B cell (primary cell): ENCODE measurements around the gene RBBP7. TPM values are rescaled to one million over a fixed set of nuclear protein-coding genes. Genes with fewer than 3 reads are reported as not detected.

Experiments
- ATAC-seq: fragments of 200-7000 bp; cut with Tn5 transposase; one replicate; pipeline ENCODE4 v1.10.0; 2021; ENCODE audit warnings: low read depth, mild to moderate bottlenecking, moderate number of reproducible peaks, moderate library complexity
- CTCF ChIA-PET: fragments of 350-600 bp; sonication (Branson Sonifier 250); formaldehyde crosslinking; loops from one replicate; lab custom pipeline; 2021; ENCODE audit warnings: antibody characterized with exemption, inconsistent platforms; lab: Charles Lee
- POLR2A ChIA-PET: fragments of 350-600 bp; sonication (Branson Sonifier 250); formaldehyde crosslinking; loops from one replicate; lab custom pipeline; 2021; ENCODE audit warnings: antibody characterized with exemption; lab: Charles Lee
- DNase-seq: peaks from one replicate; pipeline ENCODE4 v3.0.0; 2013
- H2AFZ ChIP-seq: 2 replicates; pipeline ENCODE4 v1.6.1; 2012; ENCODE audit warnings: mild to moderate bottlenecking, low read depth, low read length; ENCODE audit not compliant: insufficient read depth, poor library complexity, severe bottlenecking
- H3K27ac ChIP-seq, 2 donors: 1 replicate in 1 of 2; 2 replicates in 1 of 2; pipeline ENCODE4 v1.5.1; 2012 to 2013; ENCODE audit warnings: low read length in 2 of 2, mild to moderate bottlenecking in 2 of 2, moderate library complexity in 1 of 2
- H3K27me3 ChIP-seq, 4 experiments: fragments of 200-600 bp in 1 of 4; sonication (generic) in 1 of 4; replicated peaks in 1 of 4; 1 replicate in 2 of 4; 2 replicates in 2 of 4; pipeline versions ENCODE4 v1.6.1 to v1.7.0; 2013 to 2016; ENCODE audit warnings: low read length in 3 of 4, mild to moderate bottlenecking in 2 of 4, mixed read lengths in 1 of 4, moderate library complexity in 1 of 4; ENCODE audit not compliant: insufficient read depth in 4 of 4, control insufficient read depth in 3 of 4; ENCODE audit errors: control extremely low read depth in 1 of 4
- H3K36me3 ChIP-seq, 2 experiments: replicated peaks in 1 of 2; 1 replicate in 1 of 2; 2 replicates in 1 of 2; pipeline versions ENCODE4 v1.6.1 to v1.7.1; 2013; ENCODE audit warnings: low read length in 1 of 2; ENCODE audit not compliant: insufficient read depth in 2 of 2, control insufficient read depth in 1 of 2; ENCODE audit errors: control extremely low read depth in 1 of 2, extremely low read depth in 1 of 2
- H3K4me1 ChIP-seq, 2 donors: fragments of 200-600 bp in 1 of 2; sonication (generic) in 1 of 2; 1 replicate in 1 of 2; 2 replicates in 1 of 2; pipeline versions ENCODE4 v1.5.1 to v1.6.1; 2013 to 2017; ENCODE audit warnings: low read length in 2 of 2; ENCODE audit not compliant: control insufficient read depth in 2 of 2, insufficient read depth in 2 of 2
- H3K4me2 ChIP-seq: replicated peaks from 2 replicates; pipeline ENCODE3; 2012; ENCODE audit warnings: mild to moderate bottlenecking, low read depth, low read length; ENCODE audit not compliant: poor library complexity, severe bottlenecking
- H3K4me3 ChIP-seq, 5 experiments: fragments of 200-600 bp in 1 of 5; sonication (generic) in 1 of 5; 1 replicate in 3 of 5; 2 replicates in 2 of 5; pipeline versions ENCODE4 v1.5.1 to v1.7.0; 2011 to 2016; ENCODE audit warnings: low read length in 4 of 5, mild to moderate bottlenecking in 4 of 5, low read depth in 2 of 5, control low read depth in 1 of 5, moderate library complexity in 1 of 5; ENCODE audit not compliant: insufficient read depth in 1 of 5; ENCODE audit errors: control extremely low read depth in 1 of 5, extremely low read depth in 1 of 5
- H3K79me2 ChIP-seq: fragments of 200-600 bp; sonication (generic); one replicate; pipeline ENCODE4 v1.6.0; 2016; ENCODE audit warnings: low read length; ENCODE audit not compliant: control insufficient read depth, insufficient read depth
- H3K9ac ChIP-seq: fragments of 200-600 bp; sonication (generic); 2 replicates; pipeline ENCODE4 v1.6.1; 2017; ENCODE audit warnings: mild to moderate bottlenecking, low read length, moderate library complexity
- H3K9me3 ChIP-seq, 3 donors: one replicate each; pipeline versions ENCODE4 v1.6.1 to v1.7.1; 2013; ENCODE audit warnings: low read length in 2 of 3; ENCODE audit not compliant: control insufficient read depth in 2 of 3, insufficient read depth in 1 of 3; ENCODE audit errors: control extremely low read depth in 1 of 3
- H4K20me1 ChIP-seq: 2 replicates; pipeline ENCODE4 v1.6.0; 2012; ENCODE audit warnings: mild to moderate bottlenecking, low read length; ENCODE audit not compliant: insufficient read depth, control insufficient read depth, poor library complexity, severe bottlenecking
- H3K27ac Mint-ChIP-seq: one replicate; pipeline ENCODE4 v1.8.0; 2021; ENCODE audit warnings: mixed read lengths
- H3K27me3 Mint-ChIP-seq: one replicate; pipeline ENCODE4 v1.8.0; 2021; ENCODE audit warnings: mixed read lengths
- H3K4me1 Mint-ChIP-seq: one replicate; pipeline ENCODE4 v1.8.0; 2021; ENCODE audit warnings: mixed read lengths
- H3K4me3 Mint-ChIP-seq: one replicate; pipeline ENCODE4 v1.8.0; 2021; ENCODE audit warnings: mixed read lengths
- H3K9me3 Mint-ChIP-seq: one replicate; pipeline ENCODE4 v1.8.0; 2022; ENCODE audit warnings: mixed read lengths; ENCODE audit not compliant: insufficient read depth
- CTCF ChIP-seq: fragments of 200-600 bp; IDR thresholded peaks from one replicate; pipeline ENCODE4 v1.8.0; 2022; ENCODE audit warnings: antibody characterized with exemption, mild to moderate bottlenecking
- EZH2 ChIP-seq: IDR thresholded peaks from 2 replicates; pipeline ENCODE4 v1.6.1; 2012; ENCODE audit warnings: borderline replicate concordance, low read depth, mild to moderate bottlenecking, moderate library complexity, low read length; ENCODE audit not compliant: insufficient read depth, poor library complexity, severe bottlenecking
- WGBS: methylation state at CpG from one replicate; pipeline ENCODE4 v1.1.5; 2013; ENCODE audit warnings: missing lambda C conversion rate; ENCODE audit not compliant: insufficient coverage; 5-methylcytosine and 5-hydroxymethylcytosine counted together
- intact Hi-C: fragments of 100-400 bp; cut with micrococcal nuclease; formaldehyde crosslinking; loops from one replicate; pipeline ENCODE4 v1.10.0; 2022
- polyA plus RNA-seq: library from polyadenylated mRNA; depleted of rRNA; stranded (reverse); fragments of >200 nt; gene quantifications from 2 replicates; pipeline ENCODE4 v1.2.3, GENCODE V29; 2012
- total RNA-seq, 2 donors: library from RNA; stranded (reverse); fragments of 120-200 nt in 1 of 2; gene quantifications; 1 replicate in 1 of 2; 2 replicates in 1 of 2; pipeline versions ENCODE4 v1.2.3 to v1.2.4, GENCODE V29; 2013 to 2022

Gene RBBP7
- total and polyA plus RNA-seq, 2 donors (not counting 1 experiment from before 2014, with no cell fraction given) = 74.6 to 106 TPM

DNA sequence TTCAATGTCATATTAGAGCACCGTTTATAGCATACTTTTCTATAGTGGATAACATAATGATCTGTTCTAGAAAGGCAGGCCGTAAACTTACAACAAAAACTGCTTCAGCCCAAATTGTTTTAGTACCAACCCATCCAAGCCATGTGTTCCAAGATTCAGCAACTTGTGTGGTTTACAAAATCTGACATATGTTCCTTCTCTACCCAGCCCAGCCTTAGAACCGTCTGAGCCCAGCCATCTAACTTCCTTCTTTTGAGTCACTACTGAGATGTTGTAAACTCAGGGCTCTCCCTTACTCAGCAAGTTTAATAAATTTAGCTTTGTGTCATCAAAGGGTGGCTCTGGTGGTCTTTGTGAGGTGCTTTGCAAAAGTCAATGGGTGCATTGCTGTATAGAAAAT lies 43.9 kb upstream of the RBBP7 start:
- POLR2A ChIA-PET = no interaction called here
- intact Hi-C loops = no loop called here

GRCh38 chrX:16910376-16910775 lies 40.2 kb upstream of the RBBP7 start:
- POLR2A ChIA-PET = no interaction called here

More for the DNA sequence above, 43.9 kb upstream of the RBBP7 start:
- Mint-ChIP-seq H3K4me3 (no peak overlapping the region), H3K9me3 (no peaks in the 10 kb centered on the region), H3K27me3 (no peaks in the 10 kb centered on the region), H3K4me1 (no peaks in the 10 kb centered on the region), H3K27ac (no peak overlapping the region)
- H2AFZ ChIP-seq = no peak overlapping the region
- WGBS = no CpG with 5 or more reads among the region's 3 CpGs
- no peaks in the 10 kb centered on the region for H3K36me3 ChIP-seq
- no peaks in the 10 kb centered on the region for H3K4me1 ChIP-seq
- no peaks in the 10 kb centered on the region for H3K79me2 ChIP-seq
- ATAC-seq (no peak), DNase-seq (no peak)
- no peak overlapping the region for H3K9ac ChIP-seq
- no peaks in the 10 kb centered on the region for H4K20me1 ChIP-seq
- no peak overlapping the region for H3K27ac ChIP-seq
- no peak overlapping the region for H3K4me2 ChIP-seq
- H3K27me3 ChIP-seq = no peaks in the 10 kb centered on the region
- CTCF ChIA-PET = no interaction called here
- TF ChIP-seq CTCF = no peak
- no peak for TF ChIP-seq EZH2
- no peaks in the 10 kb centered on the region for H3K9me3 ChIP-seq
- no peak overlapping the region for H3K4me3 ChIP-seq

More at GRCh38 chrX:16910376-16910775, 40.2 kb upstream of the RBBP7 start:
- WGBS = 80% methylated on average over 1 of the region's 1 CpG
- DNase-seq (no peak), ATAC-seq (no peak)
- Mint-ChIP-seq H3K9me3 (no peaks in the 10 kb centered on the region), H3K27ac (no peak overlapping the region), H3K4me1 (no peaks in the 10 kb centered on the region), H3K4me3 (no peak overlapping the region), H3K27me3 (no peaks in the 10 kb centered on the region)
- H3K9ac ChIP-seq = no peak overlapping the region
- H3K27ac ChIP-seq = no peak overlapping the region
- H3K4me2 ChIP-seq = no peak overlapping the region
- H3K4me1 ChIP-seq = no peaks in the 10 kb centered on the region
- no peaks in the 10 kb centered on the region for H3K9me3 ChIP-seq
- H3K27me3 ChIP-seq = no peaks in the 10 kb centered on the region
- intact Hi-C loops = no loop called here
- CTCF ChIA-PET = no interaction called here
- no peak overlapping the region for H2AFZ ChIP-seq
- no peaks in the 10 kb centered on the region for H4K20me1 ChIP-seq
- H3K4me3 ChIP-seq = no peak overlapping the region
- H3K36me3 ChIP-seq = no peaks in the 10 kb centered on the region
- no peak for TF ChIP-seq EZH2
- no peak for TF ChIP-seq CTCF
- H3K79me2 ChIP-seq = no peaks in the 10 kb centered on the region
